Naive thymus-derived CD8-positive, alpha-beta T cell (primary cell): ENCODE results near the gene ARHGAP23. TPM values are rescaled to one million over a fixed set of nuclear protein-coding genes. Genes with fewer than 3 reads are reported as not detected.
"Not testable (repeated sequence)": the region's sequence is repeated elsewhere in the genome, so short reads cannot be mapped to it uniquely, and the experiment has no call there.

Experiments used
- ATAC-seq, 2 donors: fragments of 150-1000 bp; cut with Tn5 transposase in 1 of 2; sonication (Bioruptor Pico), chemical (Tn5 transposase) in 1 of 2; 1 replicate in 1 of 2; 2 replicates in 1 of 2; pipeline ENCODE4 v1.10.0; 2021; ENCODE audit warnings: mild to moderate bottlenecking in 2 of 2, moderate library complexity in 2 of 2
- POLR2A ChIA-PET: fragments of 350-600 bp; sonication (Branson Sonifier 250); formaldehyde crosslinking; loops from one replicate; lab custom pipeline; 2021; ENCODE audit warnings: antibody characterized with exemption; lab: Charles Lee
- DNase-seq, 10 donors: peaks; one replicate each; pipeline versions ENCODE4 v3.0.0 to v3.0.0-alpha.2; 2020 to 2022
- H3K27ac Mint-ChIP-seq, 10 donors: one replicate each; pipeline ENCODE4 v1.8.0; 2020 to 2022; ENCODE audit warnings: mild to moderate bottlenecking in 10 of 10, mixed read lengths in 10 of 10, moderate library complexity in 4 of 10, inconsistent platforms in 1 of 10
- H3K27me3 Mint-ChIP-seq, 5 donors: one replicate each; pipeline ENCODE4 v1.8.0; 2021 to 2022; ENCODE audit warnings: mixed read lengths in 5 of 5
- H3K36me3 Mint-ChIP-seq, 3 donors: one replicate each; pipeline ENCODE4 v1.8.0; 2020 to 2022; ENCODE audit warnings: mixed read lengths in 3 of 3, mild to moderate bottlenecking in 2 of 3, inconsistent platforms in 1 of 3
- H3K4me1 Mint-ChIP-seq, 4 donors: one replicate each; pipeline ENCODE4 v1.8.0; 2021 to 2022; ENCODE audit warnings: mixed read lengths in 4 of 4
- H3K4me3 Mint-ChIP-seq, 10 donors: one replicate each; pipeline ENCODE4 v1.8.0; 2020 to 2022; ENCODE audit warnings: mild to moderate bottlenecking in 10 of 10, mixed read lengths in 10 of 10, moderate library complexity in 6 of 10, inconsistent platforms in 1 of 10
- H3K9me3 Mint-ChIP-seq, 9 donors: one replicate each; pipeline ENCODE4 v1.8.0; 2020 to 2022; ENCODE audit warnings: mixed read lengths in 9 of 9, mild to moderate bottlenecking in 3 of 9, inconsistent platforms in 1 of 9, moderate library complexity in 1 of 9
- polyA plus RNA-seq, 3 donors: library from polyadenylated mRNA; unstranded; fragments of 300-500 nt; fragmentation: Illumina TruSeq; gene quantifications; one replicate each; pipeline ENCODE4 v1.2.3, GENCODE V29; 2021
- total RNA-seq, 8 experiments: library from RNA in 2 of 8; stranded (reverse) in 2 of 8; gene quantifications; one replicate each; pipeline ENCODE4 v1.2.3 and lab custom pipeline; 2021 to 2026

Gene ARHGAP23
- total and polyA plus RNA-seq, 5 experiments from 2014 or later: 0.18 TPM; not detected in 4

GRCh38 chr17:38437313-38437712 lies 9.0 kb downstream of the ARHGAP23 start:
- ATAC-seq, H3K9me3 Mint-ChIP-seq, H3K27me3 Mint-ChIP-seq, H3K27ac Mint-ChIP-seq, H3K4me1 Mint-ChIP-seq, DNase-seq, POLR2A ChIA-PET, H3K4me3 Mint-ChIP-seq, H3K36me3 Mint-ChIP-seq: not testable (repeated sequence)

GRCh38 chr17:38439436-38439835 lies 11.2 kb downstream of the ARHGAP23 start:
- Mint-ChIP-seq H3K27ac (no peak overlapping the region), H3K4me1 (peaks cover 0 to 14% (median 3%) of the 10 kb centered on the region in 4 donors), H3K27me3 (peaks cover 0 to 6% (median 0%) of the 10 kb centered on the region in 5 donors), H3K4me3 (no peak overlapping the region), H3K36me3 (no peaks in the 10 kb centered on the region), H3K9me3 (no peaks in the 10 kb centered on the region)
- DNase-seq (no peak), ATAC-seq (no peak)
- POLR2A ChIA-PET: no interaction called here

- Mint-ChIP-seq H3K27me3 (peaks cover 0 to 7% (median 0%) of the 10 kb centered on the region in 5 donors), H3K9me3 (no peaks in the 10 kb centered on the region), H3K4me3 (no peak overlapping the region), H3K36me3 (no peaks in the 10 kb centered on the region), H3K4me1 (peaks cover 0 to 14% (median 3%) of the 10 kb centered on the region in 4 donors), H3K27ac (no peak overlapping the region)
- POLR2A ChIA-PET: no interaction called here
- DNase-seq (no peak), ATAC-seq (no peak)
Observed at GRCh38 chr17:38440614-38441397, 12.5 kb downstream of the ARHGAP23 start.

- Mint-ChIP-seq H3K4me3 (no peak overlapping the region), H3K27ac (no peak overlapping the region), H3K9me3 (no peaks in the 10 kb centered on the region), H3K36me3 (no peaks in the 10 kb centered on the region), H3K4me1 (peaks cover 0 to 14% (median 3%) of the 10 kb centered on the region in 4 donors), H3K27me3 (peaks cover 0 to 7% (median 0%) of the 10 kb centered on the region in 5 donors)
- POLR2A ChIA-PET: no interaction called here
- ATAC-seq: no peak
- DNase-seq: no peak
Observed at GRCh38 chr17:38441429-38442061, 13.3 kb downstream of the ARHGAP23 start.

GRCh38 chr17:38442548-38442947 lies 14.3 kb downstream of the ARHGAP23 start:
- Mint-ChIP-seq H3K36me3 (no peaks in the 10 kb centered on the region), H3K4me1 (peaks cover 0 to 14% (median 3%) of the 10 kb centered on the region in 4 donors), H3K27me3 (peaks cover 0 to 7% (median 0%) of the 10 kb centered on the region in 5 donors), H3K27ac (no peak overlapping the region), H3K9me3 (no peaks in the 10 kb centered on the region), H3K4me3 (no peak overlapping the region)
- ATAC-seq (no peak), DNase-seq (no peak)
- POLR2A ChIA-PET: no interaction called here

GRCh38 chr17:38443356-38444031 lies 15.2 kb downstream of the ARHGAP23 start:
- Mint-ChIP-seq H3K36me3 (no peaks in the 10 kb centered on the region), H3K9me3 (no peaks in the 10 kb centered on the region), H3K4me3 (peak overlapping the region in 2 of 10 donors; percentile 14 to 30), H3K4me1 (peaks cover 0 to 14% (median 3%) of the 10 kb centered on the region in 4 donors), H3K27ac (peak overlapping the region in 1 of 10 donors; percentile 47), H3K27me3 (peaks cover 0 to 13% (median 0%) of the 10 kb centered on the region in 5 donors)
- POLR2A ChIA-PET: no interaction called here
- DNase-seq (no peak), ATAC-seq (peak in 1 of 2 donors; percentile 64)

GRCh38 chr17:38444151-38444550 lies 15.9 kb downstream of the ARHGAP23 start:
- Mint-ChIP-seq H3K4me3 (peak overlapping the region in 2 of 10 donors; percentile 14 to 30), H3K27me3 (peaks cover 0 to 13% (median under 1%) of the 10 kb centered on the region in 5 donors), H3K9me3 (no peaks in the 10 kb centered on the region), H3K36me3 (no peaks in the 10 kb centered on the region), H3K4me1 (peaks cover 0 to 14% (median 3%) of the 10 kb centered on the region in 4 donors), H3K27ac (no peak overlapping the region)
- POLR2A ChIA-PET: no interaction called here
- DNase-seq (peak; percentile 27 to 71 (median 48)), ATAC-seq (peak; percentile 92 to 94)

GRCh38 chr17:38447502-38448085 lies 19.3 kb downstream of the ARHGAP23 start:
- H3K4me3 Mint-ChIP-seq: no peak overlapping the region
- H3K36me3 Mint-ChIP-seq: no peaks in the 10 kb centered on the region
- H3K27me3 Mint-ChIP-seq: peaks cover 7 to 28% (median 9%) of the 10 kb centered on the region in 5 donors
- DNase-seq (no peak), ATAC-seq (no peak)
- peaks cover 4 to 18% (median 8%) of the 10 kb centered on the region in 4 donors for H3K4me1 Mint-ChIP-seq
- H3K27ac Mint-ChIP-seq: no peak overlapping the region
- no peaks in the 10 kb centered on the region for H3K9me3 Mint-ChIP-seq
- POLR2A ChIA-PET: no interaction called here

- peaks cover 14 to 34% (median 16%) of the 10 kb centered on the region in 5 donors for H3K27me3 Mint-ChIP-seq
- ATAC-seq (no peak), DNase-seq (no peak)
- H3K4me1 Mint-ChIP-seq: peaks cover 10 to 21% (median 15%) of the 10 kb centered on the region in 4 donors
- H3K4me3 Mint-ChIP-seq: no peak overlapping the region
- no peaks in the 10 kb centered on the region for H3K9me3 Mint-ChIP-seq
- H3K36me3 Mint-ChIP-seq: no peaks in the 10 kb centered on the region
- H3K27ac Mint-ChIP-seq: no peak overlapping the region
- POLR2A ChIA-PET: interaction anchor here (0.6 kb wide), 1 partner anchor 104 kb away, joined by 3 read pairs; no protein-coding TSS in a partner anchor
Observed at GRCh38 chr17:38448208-38448771, 20.0 kb downstream of the ARHGAP23 start.

GRCh38 chr17:38449364-38449763 lies 21.1 kb downstream of the ARHGAP23 start:
- POLR2A ChIA-PET: no interaction called here
- no peaks in the 10 kb centered on the region for H3K36me3 Mint-ChIP-seq
- no peak overlapping the region for H3K27ac Mint-ChIP-seq
- peaks cover 17 to 40% (median 17%) of the 10 kb centered on the region in 5 donors for H3K27me3 Mint-ChIP-seq
- no peak overlapping the region for H3K4me3 Mint-ChIP-seq
- no peak for DNase-seq
- no peaks in the 10 kb centered on the region for H3K9me3 Mint-ChIP-seq
- peaks cover 12 to 18% (median 14%) of the 10 kb centered on the region in 4 donors for H3K4me1 Mint-ChIP-seq
- ATAC-seq: no peak

- H3K27me3 Mint-ChIP-seq: peaks cover 22 to 52% (median 25%) of the 10 kb centered on the region in 5 donors
- H3K27ac Mint-ChIP-seq: peak overlapping the region in 1 of 10 donors; percentile 65
Observed at GRCh38 chr17:38450557-38451029, 22.3 kb downstream of the ARHGAP23 start.

More at GRCh38 chr17:38450557-38451029, 22.3 kb downstream of the ARHGAP23 start:
- no peak for ATAC-seq
- H3K36me3 Mint-ChIP-seq: no peaks in the 10 kb centered on the region
- POLR2A ChIA-PET: no interaction called here
- no peak for DNase-seq
- H3K4me1 Mint-ChIP-seq: peaks cover 15 to 27% (median 18%) of the 10 kb centered on the region in 4 donors
- no peak overlapping the region for H3K4me3 Mint-ChIP-seq
- H3K9me3 Mint-ChIP-seq: no peaks in the 10 kb centered on the region
